ENCODE data around the gene BCAR3.
"Not testable (repeated sequence)": the region's sequence is repeated elsewhere in the genome, so short reads cannot be mapped to it uniquely, and the experiment has no call there.

The BCAR3 gene

DNA sequence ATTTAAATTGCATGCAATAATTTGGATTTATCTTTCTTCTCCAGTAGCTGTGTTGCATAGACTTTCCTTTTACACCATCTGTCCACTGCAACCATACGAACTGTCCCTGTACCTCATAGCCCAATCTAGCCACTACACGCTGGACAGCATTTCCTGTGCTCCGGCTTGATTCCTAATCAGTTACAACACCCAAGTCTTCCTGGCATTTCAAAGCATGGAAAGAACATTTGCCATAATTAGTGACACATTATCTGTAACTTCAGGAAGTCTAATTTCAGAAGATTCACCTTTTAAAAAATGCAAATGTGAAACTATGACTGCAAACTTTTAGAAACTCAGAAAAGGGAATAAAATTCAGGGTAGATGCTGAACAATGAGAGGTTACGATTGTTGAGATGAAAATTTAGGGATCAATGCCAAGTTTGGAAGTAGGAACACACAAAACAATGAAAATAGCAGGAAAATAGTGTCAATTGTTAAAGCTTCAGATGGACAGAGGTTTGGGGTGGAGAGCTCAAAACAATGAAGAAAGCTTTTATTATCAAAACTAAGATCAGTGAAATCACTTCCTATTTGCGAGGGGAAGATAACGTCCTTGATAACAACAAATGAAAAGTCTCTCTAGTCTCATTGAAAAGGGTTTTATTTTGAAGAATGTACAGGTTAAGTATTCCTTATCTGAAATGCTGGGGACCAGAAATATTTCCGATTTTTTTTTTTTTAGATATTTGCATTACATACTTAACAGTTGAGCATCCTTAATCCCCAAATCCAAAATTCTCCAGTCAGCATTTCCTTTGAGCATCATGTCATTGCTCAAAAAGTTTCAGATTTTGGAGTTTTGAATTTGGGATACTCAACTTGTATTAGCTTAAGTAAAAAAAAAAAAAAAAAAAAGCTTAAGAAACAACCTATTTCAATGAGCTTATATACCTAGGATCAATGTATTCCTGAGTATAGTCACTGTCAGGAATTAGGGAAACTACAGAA, 126.5 kb downstream of the BCAR3 start:
- no peak for DNase-seq (ENCODE audit: low read depth in 2 of 2, low spot score in 1 of 2)

DNA sequence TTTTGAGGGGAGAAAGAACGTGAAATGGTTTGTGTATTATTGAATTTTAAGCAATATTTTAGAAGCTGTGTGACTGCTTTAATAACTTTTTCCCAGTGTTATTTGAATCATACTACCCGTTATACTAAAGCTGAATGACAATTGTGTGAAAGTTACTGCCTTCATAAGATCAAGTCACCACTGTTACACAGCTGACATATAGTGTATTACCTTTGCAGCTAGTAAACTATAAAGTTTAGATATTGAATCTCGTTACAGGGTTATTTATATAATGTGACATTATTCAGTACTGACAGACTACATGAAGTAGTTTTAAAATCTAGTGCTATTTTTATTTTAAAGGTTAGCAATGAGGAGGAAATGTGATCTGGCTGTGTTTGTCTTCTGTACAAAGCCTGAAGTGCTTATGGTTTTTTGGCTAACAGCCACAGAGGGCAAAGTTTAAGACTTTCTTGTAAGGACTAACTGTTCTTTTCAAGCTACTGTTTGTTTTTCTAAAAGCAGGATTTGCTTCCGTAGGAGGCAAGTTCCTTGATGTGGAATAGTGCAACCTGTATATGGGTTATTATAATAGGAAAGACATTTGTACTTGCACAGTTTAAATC, 127.6 kb downstream of the BCAR3 start:
- not testable (repeated sequence) for DNase-seq (ENCODE audit: low read depth in 2 of 2, low spot score in 1 of 2)

DNA sequence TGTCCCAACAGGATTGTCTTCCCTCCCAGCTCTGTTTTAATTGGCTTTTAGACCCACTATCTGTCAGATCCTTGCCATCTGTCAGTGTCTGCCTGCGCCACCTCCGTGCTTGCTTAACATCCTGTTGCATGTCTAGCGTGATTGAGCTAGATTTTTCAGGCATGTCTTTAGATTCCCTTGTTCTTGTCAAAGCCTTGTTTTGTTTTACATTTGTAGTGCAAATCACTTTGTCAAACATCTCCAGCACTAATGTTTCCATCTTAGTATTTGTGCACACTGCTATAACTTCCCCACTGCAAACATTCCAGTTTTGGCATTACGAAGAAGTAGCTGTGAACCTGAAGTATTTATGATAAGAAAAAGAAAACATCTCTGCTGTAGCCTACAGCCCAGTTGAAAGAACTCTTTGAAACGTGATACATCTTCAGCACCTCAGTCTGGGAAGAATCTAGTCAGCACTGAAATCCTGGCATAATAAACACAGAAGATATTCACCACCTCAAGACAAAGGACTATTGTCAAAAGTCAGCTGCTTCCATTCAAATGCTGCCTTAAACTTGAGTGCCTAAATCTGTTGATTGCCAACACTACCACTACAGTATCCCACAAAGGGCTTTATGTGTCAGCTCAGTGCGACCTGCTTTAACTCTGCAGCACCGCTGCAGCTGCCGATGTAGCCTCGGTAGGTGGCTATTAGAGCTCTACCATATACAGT, 128.7 kb downstream of the BCAR3 start:
- DNase-seq (ENCODE audit: low read depth in 2 of 2, low spot score in 1 of 2) = no peak

DNA sequence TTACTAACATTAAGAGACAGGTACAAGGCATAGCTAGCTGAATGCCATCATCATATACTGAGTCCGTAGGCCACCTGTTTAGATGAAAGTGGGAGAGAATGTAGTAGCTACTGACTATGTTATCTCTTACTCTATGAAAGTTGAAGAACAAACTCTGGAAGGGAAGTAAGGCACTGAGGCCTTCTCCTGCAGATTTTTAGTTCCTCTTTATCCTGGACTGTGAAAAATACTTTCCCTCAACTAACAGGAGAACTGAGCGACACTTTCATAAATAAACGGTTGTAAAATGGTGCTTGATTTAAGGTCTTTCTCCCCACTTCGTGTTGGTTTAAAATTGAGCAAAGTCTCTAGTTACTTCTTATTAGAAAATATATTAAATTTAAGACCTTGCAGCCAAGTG, 131.8 kb downstream of the BCAR3 start:
- no peak for DNase-seq (ENCODE audit: low read depth in 2 of 2, low spot score in 1 of 2)

DNA sequence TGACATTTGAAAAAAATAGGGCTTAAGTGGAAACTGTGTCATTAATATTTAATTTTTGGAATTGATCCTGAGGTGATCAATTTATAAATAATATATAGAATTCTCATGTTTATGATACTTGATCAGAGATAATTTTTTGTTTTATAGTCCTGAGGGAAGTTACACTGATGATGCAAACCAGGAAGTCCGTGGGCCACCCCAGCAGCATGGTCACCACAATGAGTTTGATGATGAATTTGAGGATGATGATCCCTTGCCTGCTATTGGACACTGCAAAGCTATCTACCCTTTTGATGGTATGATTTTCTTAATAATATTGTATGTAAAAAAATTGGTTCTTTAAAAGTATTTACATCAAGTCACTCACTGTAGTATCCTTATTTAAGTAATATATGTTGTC, 132.5 kb downstream of the BCAR3 start:
- no peak for DNase-seq (ENCODE audit: low read depth in 2 of 2, low spot score in 1 of 2)

DNA sequence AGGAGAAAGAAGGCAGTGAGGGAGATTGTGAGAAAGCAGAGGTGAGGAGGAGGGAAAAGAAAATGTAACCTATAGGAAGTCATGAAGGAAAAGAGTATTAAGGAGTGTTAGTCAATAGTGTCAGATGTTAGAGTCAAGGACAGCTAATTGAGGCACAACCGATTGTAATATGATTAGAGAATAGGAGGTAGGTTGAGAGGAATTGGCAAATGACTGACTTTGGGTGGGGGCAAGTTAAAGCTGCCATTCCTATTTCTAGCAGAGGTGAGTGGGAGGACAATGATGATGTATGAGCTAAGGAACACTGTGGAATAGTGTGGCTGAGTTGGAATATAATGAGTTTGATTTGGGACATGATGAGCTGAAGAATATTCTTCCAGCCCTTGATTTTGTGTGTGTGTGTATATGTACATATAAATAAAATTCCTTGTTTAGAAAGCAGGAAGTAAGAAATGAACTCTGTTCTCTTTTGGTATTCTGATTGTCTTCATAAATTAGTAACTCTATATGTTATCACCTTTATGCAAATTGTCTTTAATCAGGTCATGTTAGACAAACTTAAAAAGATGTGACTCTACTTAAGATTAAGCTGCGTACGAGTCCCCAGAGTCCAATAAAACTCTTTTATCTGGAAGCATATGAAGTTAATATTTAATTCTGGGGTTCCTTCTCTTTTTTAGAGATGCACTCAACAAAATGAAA, 135.3 kb downstream of the BCAR3 start:
- DNase-seq (ENCODE audit: low read depth in 2 of 2, low spot score in 1 of 2) = no peak

DNA sequence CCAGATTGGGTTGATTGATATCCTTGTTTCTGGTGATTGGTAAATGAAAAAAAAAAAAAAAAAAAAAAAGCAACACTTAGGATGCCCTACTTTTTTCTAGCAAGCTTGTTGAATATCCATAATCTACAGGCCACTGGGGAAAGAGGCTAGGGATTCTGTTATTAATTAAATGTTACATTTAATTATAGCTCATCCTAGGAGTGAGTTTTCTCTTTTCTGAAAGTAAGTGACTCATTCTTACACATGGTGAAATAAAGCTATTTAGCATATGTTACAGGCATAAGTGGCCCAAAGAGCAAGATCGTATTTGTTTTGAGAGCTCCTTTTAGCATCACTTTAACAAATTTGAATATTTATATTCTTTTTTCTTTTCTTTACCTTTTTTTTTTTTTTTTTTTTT, 139.2 kb downstream of the BCAR3 start:
- no peak for DNase-seq (ENCODE audit: low read depth in 2 of 2, low spot score in 1 of 2)

DNA sequence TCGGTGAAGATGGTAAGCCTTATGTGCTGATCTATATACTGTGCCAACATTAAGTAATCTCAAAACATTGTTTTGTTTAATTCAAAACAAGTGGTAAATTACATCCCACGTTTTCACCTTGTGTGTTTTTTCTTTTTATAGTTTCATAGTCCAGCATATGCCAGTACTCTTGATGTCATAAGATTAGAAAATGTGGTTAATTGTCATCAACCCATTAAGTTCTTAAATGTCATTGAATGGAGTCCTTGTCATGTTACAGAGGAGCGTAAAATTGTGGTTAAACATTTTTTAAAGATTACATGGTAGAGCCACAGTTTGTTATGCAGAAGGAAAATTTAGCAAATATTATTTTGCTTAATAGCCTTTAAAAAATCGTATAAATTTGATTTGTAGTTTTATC, 140.6 kb downstream of the BCAR3 start:
- no peak for DNase-seq (ENCODE audit: low read depth in 2 of 2, low spot score in 1 of 2)

DNA sequence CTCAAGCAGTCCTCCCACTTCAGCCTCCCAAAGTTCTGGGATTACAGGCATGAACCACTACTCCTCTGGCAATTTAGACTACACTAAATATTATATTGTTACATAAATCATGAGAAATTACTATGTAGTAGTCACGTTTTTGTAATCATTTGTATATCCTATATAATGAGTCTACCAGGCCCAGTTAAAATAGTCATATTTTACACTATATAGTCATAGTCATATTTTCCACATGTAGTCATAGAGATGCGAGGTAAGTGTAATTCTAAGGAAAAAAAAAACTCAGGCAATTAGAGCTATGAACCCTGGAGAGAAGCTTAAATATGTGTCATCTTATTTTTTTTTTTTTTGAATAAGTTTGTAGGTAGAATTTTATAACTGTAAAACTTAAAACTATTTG, 143.7 kb downstream of the BCAR3 start:
- no peak for DNase-seq (ENCODE audit: low read depth in 2 of 2, low spot score in 1 of 2)

DNA sequence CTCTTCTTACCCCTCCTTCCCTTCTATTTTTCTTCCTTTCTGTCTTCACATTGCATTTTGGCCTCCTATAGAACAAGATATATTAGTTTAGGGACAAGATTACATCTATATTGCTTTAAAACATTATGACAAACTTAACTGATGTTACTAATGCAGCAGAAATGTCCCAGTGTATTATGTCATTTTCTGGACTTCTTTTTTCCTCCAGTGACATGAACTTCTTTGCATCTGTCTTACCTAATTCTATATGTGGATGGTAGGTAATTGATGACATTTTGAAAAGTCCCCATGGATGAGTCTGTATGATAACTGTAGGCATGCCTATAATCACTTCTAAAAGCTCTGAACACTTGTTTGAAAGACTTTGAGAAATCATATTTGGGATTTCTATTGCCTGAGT, 144.2 kb downstream of the BCAR3 start:
- DNase-seq (ENCODE audit: low read depth in 2 of 2, low spot score in 1 of 2) = no peak

DNA sequence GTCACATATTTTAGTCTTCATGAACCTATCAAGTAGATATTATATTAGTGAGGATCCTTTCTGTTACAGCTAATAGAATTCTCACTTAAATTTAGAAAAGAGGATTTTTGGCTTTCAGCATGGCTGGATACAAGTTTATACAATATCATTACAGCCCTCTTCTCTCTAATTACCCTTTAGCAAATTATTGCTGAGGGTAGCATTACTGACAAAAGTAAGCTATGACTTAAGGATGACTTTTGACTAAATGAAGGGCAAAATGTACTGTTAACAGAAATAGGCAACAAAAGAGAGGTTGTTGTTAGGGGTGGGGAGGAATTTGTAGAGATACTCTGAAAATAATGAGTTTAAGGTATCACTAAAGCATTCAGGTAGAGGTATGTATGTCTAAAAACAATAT, 148.0 kb downstream of the BCAR3 start:
- DNase-seq (ENCODE audit: low read depth in 2 of 2, low spot score in 1 of 2) = no peak

DNA sequence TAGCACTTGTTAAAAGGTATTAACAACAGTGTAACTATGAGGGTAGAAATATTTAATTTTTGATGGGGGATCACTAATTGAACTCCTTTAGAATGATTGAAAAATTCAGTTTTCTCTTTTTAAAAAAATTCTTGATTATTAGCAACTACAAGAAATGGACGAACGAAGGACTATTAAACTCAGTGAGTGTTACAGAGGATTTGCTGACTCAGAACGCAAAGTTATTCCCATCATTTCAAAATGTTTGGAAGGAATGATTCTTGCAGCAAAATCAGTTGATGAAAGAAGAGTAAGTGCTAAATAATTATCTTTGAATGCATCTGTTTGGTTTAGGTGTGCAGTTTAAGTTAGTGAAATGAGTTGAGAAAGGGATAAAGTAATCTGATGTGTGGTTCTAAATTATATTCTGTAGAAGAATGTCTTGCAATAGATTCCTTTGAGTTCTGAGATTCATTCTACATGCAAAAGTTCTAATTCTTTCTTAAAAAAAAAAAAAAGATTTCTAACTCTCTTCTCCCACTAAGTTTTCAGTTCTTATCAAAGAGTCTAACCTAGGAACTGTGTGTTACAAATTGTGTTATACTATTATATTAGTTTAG, 148.8 kb downstream of the BCAR3 start:
- no peak for DNase-seq (ENCODE audit: low read depth in 2 of 2, low spot score in 1 of 2)

DNA sequence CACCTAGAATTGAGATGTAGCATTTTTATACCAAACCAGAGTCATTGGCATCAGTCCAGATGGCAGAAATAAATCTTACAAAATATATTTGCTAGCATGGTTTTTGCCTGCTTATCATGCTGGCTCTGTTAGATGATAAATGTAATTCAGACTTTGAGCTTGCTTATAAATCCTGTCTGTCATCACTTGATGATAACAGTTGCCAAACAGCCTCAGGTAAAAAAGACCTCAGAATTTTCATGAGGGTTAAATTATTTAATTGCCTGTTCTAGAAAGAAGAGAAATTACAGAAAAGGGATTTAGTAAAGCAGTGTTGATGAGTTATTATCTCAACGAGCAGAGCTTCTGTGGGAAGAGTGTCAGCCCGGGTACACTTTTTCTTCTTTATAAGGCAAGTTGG, 150.4 kb downstream of the BCAR3 start:
- DNase-seq (ENCODE audit: low read depth in 2 of 2, low spot score in 1 of 2) = no peak

DNA sequence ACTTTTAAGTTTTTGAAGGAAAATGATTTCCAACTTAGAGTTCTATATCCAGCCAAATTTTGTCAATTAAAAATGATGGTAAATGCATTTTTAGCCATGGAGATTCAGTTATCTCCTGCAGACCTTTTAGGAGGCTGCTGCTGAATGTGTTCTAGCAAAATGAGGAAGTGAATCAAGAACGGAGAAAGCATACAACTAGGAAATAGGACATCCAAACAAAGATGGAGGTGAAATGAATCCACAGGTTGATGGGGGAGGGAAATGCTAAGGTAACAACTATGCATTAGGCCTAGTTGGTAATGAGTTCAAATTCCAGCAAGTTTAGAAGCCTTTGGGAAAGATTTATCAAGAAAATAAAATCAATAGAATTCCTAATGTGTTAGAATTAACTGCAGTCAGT, 153.2 kb downstream of the BCAR3 start:
- DNase-seq (ENCODE audit: low read depth in 2 of 2, low spot score in 1 of 2) = no peak

DNA sequence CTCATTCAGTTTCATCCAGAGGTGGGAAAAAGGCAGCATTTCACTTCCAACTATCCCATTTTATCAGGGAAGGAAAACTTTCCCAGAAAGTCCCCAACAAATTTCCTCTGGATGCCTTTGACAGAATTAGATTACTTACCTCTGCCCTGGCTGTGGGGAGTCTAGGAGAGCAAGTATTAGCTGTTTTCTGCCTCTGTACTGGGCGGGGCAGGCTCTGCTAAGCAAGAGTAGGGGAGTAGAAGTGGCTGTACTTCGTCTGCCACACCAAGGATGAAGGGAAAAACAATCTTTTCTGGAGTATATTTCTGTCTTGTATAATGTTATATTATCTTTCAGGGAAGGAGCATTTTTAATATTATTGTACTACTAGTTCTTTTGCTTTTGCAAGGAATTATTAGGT, 155.2 kb downstream of the BCAR3 start:
- no peak for DNase-seq (ENCODE audit: low read depth in 2 of 2, low spot score in 1 of 2)

DNA sequence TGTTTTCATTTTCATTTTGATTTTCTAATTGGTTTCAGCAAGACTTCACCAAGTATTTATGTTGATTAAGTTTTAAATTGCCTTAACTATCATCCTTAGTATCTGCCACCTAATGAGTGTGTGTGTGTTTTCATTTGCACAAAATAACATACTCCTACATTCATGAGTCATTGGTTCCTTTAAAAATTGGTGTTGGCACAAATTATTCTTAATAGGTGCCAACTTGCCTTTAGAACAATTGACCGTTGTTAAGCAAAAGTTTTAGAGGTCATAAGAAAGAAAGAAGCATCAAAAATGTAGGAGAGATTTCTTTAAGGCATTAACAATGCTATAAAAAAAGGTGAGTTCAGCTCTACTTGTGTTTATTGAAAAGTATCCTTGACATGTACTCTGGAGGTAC, 156.2 kb downstream of the BCAR3 start:
- no peak for DNase-seq (ENCODE audit: low read depth in 2 of 2, low spot score in 1 of 2)

DNA sequence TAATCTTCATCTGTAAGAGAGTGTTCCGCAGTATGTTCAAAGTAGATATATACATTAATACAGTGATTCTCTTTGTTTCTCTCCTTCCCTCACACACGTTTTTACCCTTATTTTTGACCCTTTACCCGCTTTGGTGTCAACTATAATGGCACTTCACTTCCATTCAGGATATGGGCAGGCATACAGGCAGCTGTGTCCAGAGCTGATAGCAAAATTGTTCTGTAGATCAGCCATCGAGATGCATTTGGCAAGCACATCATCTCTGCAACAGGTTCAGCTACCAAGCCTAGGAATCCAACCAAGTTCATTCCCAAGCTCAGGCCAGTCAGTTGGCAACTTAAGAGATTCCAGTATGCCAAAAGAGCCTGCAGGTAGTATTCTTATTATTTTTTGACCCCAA, 158.9 kb downstream of the BCAR3 start:
- no peak for DNase-seq (ENCODE audit: low read depth in 2 of 2, low spot score in 1 of 2)

DNA sequence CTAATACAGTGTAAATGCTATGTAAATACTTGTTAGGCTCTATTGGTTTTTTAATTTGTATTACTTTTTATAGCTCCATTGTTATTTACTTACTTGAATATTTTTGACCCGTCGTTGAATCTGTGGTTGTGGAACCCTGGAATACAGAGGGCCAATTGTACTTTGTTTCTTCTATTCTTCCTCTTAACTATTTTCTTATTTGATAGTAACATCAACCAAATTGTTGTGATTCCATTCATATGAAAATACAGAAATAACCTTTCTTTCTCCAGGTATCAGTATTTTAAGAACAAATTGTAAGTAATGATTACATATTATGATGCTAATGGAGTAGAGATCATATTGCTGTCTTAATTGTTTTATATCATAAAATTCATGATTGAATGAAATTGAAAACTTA, 160.0 kb downstream of the BCAR3 start:
- no peak for DNase-seq (ENCODE audit: low read depth in 2 of 2, low spot score in 1 of 2)

DNA sequence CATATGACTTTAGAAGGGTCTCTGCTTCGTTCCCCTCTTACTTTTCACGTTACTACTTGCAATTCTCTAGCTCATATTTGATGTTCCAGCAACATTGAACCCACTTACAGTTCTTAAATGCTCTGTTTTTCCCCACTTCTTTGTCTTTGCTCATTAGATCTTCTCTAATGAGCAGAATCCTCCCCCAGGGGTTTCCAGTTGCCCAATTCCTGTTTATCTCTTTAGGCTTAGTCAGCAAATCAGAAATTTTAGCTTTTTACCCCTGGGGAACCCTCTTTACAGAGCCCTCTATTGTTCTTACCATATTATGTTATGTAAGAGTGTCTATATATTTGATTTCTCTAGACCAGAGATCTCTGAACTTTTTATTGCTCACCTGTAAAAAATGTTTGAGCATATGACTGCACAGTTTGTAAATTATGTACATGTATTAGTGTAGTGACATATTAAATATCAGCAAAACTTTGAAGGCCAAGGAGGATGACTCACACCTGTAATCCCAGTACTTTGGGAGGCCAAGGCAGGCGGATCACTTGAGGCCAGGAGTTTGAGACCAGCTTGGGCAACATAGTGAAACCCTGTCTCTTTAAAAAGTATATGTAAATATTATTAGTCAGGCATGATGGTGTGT, 162.3 kb downstream of the BCAR3 start:
- DNase-seq (ENCODE audit: low read depth in 2 of 2, low spot score in 1 of 2) = no peak

DNA sequence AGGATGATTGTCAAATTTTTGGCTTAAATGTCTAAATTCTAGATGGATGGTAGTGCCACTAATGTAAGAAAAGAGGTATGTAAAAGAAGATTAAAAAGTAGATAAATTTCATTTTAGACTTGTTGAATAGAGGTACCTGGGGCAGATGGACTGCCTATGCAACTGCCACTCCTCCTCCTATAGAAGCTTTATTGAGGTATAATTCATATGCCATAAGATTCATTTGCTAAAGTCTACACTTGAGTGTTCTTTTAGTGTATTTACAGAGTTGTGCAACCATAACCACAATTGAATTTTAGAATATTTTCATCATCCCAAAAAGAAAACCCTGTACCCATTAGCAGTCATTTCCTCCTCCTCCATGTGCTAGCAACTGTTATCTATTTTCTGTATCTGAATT, 163.1 kb downstream of the BCAR3 start:
- DNase-seq (ENCODE audit: low read depth in 2 of 2, low spot score in 1 of 2) = no peak

DNA sequence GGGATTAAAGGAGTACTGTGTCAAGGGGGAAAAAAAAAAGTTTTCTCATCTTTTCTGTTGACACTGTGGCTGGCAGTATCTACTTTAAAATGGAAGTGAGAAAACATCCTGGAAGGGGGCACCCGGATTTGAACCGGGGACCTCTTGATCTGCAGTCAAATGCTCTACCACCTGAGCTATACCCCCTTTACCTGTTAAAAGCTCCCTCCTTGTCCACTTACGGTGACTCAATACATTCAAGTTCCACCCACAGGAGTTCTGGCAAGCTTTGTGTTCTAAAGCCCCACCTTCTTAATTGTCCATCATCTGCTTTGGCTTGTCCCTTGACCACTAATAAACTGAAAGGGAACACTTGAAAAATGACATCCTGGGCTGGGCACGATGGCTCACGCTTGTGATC, 165.5 kb downstream of the BCAR3 start:
- no peak for DNase-seq (ENCODE audit: low read depth in 2 of 2, low spot score in 1 of 2)
